ENCODE measurements around the gene NLGN4X.

- TF ChIP-seq CTCF (IDR thresholded peaks at IDR 0.05; ENCODE audit: low read length) (no peak), EZH2 (optimal IDR thresholded peaks at IDR 0.05; ENCODE audit: low read depth, low read length) (no peak), EZH2phosphoT487 (IDR thresholded peaks at IDR 0.05; ENCODE audit: low read length) (no peak)
Observed at GRCh38 chrX:6132970-6133369, 95.7 kb downstream of the NLGN4X start.
